Adipose tissue (tissue), 3 donors: ENCODE measurements around the gene ACSM6. TPM values are rescaled to one million over a fixed set of nuclear protein-coding genes. Genes with fewer than 3 reads are reported as not detected.

Experiments used
- H3K27ac ChIP-seq: one replicate; pipeline ENCODE4 v1.5.1; 2013; ENCODE audit warnings: low read depth, low read length
- WGBS, 3 donors: extraction: QIAGEN DNeasy Blood & Tissue Kit; methylation state at CpG; one replicate each; pipeline ENCODE4 v1.1.7; 2013; 5-methylcytosine and 5-hydroxymethylcytosine counted together
- polyA plus RNA-seq, 3 donors: library from polyadenylated mRNA; stranded (reverse); fragments of 200-250 nt; gene quantifications; one replicate each; pipeline ENCODE4 v1.2.3, GENCODE V29; 2013
- donor health status: healthy with polysubstance abuse.
- donor health status: Bipolar disorder and iron deficiency.
- donor health status: healthy.

The ACSM6 gene
- polyA plus RNA-seq, 3 donors = 0.07 to 0.34 (median 0.22) TPM

DNA sequence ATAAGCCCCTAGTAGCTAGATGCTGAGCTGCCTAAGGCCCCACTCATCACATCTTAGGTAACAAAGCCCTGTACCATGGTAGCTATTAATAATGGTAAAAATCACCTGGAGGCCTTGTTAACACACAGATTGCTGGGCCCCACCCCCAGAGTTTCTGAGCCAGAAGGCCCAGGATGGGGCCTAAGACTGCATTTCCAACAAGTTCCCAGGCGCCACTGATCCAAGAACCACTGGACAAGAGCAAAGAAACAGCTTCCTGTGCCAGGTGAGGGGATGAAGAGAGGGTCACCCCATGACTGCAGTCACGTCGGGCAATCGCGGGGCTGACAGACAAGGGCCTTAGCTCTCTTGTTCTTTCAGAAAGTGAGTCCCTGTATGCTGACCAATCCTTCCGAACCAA lies 46.8 kb downstream of the ACSM6 start:
- WGBS, 3 donors = 82 to 98% (median 96%) methylated on average over 6 of the region's 6 CpGs
- no peak overlapping the region for H3K27ac ChIP-seq

DNA sequence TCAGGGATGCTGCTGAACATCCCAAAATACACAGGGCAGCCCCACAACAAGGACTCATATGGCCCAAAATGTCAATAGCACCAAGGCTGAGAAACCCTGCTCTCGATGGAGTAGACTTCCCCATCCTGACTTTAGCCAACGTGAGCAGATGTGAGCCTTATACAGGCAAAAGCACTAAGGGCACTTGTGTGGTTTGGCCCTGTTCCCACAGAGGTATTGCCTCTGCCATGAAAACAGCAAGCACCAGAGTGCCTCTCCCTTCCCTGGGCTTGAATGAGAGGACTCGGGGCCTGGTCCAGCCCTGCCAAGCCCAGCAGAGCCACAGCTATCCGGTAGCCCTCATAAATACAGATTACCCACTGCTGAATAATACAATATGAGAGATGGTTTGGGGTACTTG lies 47.5 kb downstream of the ACSM6 start:
- WGBS, 3 donors = 73 to 80% (median 74%) methylated on average over 4 of the region's 4 CpGs
- H3K27ac ChIP-seq = no peak overlapping the region

DNA sequence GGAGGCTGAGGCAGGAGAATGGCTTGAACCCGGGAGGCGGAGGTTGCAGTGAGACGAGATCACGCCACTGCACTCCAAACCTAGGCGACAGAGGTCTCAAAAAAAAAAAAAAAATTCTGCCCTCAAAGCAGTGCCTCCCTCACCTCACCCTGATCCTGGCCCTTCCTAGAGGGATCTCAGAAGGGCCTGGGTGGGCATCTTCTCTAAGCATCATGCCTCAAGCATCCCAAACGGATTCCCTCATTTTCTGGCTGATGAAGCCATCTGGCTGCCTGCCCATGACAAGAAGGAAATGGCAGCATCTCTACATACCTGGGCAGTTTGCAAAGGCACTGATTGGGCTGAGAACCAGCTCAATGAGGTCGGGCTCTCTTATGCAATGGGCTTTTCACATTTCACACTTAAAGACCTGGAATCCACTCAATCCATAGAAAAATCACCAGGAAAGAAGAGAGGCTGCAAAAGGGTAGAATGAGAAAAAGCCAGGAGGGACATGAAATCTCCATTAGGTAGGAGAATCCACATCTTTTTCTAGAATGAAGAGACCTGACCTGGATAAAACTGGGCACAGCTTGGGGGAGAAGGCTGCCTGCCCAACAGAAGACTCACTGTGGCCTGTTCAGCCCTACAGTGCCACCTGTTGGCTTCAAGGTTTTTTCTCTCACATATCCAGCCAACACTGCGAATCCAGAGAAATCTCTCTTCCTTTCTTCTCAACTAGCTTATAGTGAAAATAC lies 48.7 kb downstream of the ACSM6 start:
- H3K27ac ChIP-seq = no peak overlapping the region
- 80 to 83% (median 83%) methylated on average over 8 of the region's 8 CpGs for WGBS, 3 donors

DNA sequence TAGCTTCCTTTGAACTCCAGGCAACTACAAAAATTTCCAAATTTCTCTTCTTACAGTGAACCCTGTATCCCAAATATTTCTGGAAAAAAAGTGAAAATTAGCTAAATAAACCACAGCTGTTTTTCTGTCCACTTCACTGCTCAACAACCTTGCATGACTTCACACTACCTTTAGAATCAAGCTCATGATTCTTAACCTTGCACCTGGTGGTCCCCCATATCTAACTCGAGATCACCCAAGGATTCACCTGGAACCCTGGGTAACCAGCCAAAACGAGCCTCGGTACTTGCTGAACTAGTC lies 49.2 kb downstream of the ACSM6 start:
- 52 to 79% (median 75%) methylated on average over 3 of the region's 3 CpGs for WGBS, 3 donors
- no peak overlapping the region for H3K27ac ChIP-seq

DNA sequence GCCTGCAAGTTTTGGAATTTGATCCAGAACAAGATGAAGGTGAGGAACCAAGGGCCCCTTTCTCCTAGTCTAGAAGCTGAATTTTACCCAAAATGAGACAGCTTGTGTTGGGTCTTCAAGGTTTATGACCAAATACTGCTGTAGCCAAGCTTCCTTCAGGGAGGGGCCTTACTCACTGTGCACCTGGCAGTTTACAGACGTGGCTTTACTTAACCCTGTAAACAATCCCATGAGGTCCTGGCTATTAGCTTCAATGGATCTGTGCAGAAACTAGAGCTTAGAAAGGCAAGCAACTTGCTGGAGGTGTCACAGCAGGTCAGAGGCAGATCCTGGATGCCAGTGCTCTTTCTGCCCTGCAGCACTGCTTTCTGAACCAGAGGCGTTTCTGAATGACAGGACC lies 50.1 kb downstream of the ACSM6 start:
- no peak overlapping the region for H3K27ac ChIP-seq
- WGBS, 3 donors = 78 to 84% (median 82%) methylated on average over 2 of the region's 2 CpGs

DNA sequence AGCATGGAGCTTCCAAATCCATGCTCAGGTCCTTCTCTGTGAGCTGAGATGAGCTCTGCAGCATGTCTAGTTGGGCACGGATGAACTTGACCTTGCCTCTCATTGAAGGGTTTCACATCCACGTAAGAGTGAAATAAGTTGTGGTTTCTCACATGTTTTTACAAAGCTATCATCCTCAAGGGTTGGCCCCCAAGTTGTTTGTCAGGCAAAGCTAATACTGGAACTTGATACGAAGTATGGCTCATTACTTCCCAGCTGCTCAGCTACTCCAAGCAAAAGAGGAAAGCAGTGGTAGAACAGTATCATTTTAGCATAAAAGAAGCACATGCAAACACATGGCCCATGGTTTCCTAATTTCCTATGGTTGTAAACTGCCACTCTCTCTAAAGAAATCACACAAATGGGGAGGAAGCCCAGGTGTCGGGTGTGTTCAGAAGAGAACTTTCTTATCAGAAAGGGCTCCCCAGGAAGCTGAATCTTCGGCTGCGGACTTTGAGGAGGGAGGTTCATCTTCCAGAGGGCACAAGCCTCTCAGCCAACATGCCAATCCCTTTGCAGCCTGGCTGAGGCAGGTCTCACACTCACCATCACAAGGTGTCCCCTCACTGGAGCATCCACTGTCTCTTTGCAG lies 51.5 kb downstream of the ACSM6 start:
- no peak overlapping the region for H3K27ac ChIP-seq
- 58 to 81% (median 61%) methylated on average over 6 of the region's 6 CpGs for WGBS, 3 donors

DNA sequence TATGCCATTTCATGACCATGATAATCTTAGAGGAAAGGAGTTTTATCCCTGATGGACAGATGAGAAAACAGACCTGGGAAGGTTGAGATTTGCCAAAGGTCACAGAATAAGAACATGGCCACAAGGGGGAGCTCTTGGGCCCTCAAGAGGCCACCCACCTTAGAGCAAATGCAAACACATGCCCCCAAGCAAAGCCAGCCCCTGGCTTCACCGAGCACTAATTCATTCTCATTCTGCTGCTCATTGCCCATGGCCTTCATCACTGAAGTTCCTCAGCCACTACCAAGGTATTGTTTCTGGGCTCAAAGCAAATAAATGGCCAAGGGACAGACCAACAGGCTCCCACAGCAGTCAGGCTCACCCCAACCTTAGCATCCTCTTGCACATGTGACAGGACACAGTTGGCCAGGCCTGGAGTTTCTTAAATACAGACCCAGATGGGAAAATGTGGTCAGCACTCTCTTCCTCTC lies 52.6 kb downstream of the ACSM6 start:
- 6 to 9% (median 8%) methylated on average over 1 of the region's 1 CpG for whole genome bisulfite sequencing, 3 donors
- no peak overlapping the region for H3K27ac ChIP-seq

DNA sequence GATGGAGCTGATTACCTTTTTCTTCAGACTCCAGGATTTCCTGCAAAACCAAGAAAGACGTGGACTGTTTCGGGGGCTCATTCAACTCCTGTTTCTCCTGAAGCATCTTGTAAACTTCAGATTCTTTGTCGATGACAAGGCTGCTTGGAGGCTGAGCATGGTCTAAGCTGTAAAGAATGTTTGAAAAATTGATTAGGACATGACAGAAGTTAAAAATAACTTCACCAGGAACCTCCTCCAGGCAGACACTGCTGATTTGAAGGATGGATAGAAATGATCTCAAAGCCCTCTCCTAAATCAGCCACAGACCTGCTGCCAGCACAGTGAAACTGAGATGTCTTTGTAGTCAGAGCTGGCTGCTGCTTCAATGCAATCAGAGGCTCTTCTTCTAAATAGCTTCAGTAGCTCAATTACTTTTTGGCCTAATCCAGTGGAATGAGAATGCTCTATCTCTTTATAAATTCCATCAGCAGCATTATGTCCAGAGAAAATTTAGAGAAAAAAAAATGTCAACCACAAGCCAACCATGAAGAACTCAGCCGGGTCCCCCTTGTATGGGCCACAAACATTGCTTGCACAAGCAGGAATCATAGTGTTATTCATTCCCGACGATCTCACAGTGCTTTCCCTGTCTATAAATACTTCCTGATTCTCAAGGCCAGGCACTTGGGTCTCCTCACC lies 53.3 kb downstream of the ACSM6 start:
- WGBS, 3 donors = 51 to 62% (median 55%) methylated on average over 6 of the region's 6 CpGs
- H3K27ac ChIP-seq = no peak overlapping the region

DNA sequence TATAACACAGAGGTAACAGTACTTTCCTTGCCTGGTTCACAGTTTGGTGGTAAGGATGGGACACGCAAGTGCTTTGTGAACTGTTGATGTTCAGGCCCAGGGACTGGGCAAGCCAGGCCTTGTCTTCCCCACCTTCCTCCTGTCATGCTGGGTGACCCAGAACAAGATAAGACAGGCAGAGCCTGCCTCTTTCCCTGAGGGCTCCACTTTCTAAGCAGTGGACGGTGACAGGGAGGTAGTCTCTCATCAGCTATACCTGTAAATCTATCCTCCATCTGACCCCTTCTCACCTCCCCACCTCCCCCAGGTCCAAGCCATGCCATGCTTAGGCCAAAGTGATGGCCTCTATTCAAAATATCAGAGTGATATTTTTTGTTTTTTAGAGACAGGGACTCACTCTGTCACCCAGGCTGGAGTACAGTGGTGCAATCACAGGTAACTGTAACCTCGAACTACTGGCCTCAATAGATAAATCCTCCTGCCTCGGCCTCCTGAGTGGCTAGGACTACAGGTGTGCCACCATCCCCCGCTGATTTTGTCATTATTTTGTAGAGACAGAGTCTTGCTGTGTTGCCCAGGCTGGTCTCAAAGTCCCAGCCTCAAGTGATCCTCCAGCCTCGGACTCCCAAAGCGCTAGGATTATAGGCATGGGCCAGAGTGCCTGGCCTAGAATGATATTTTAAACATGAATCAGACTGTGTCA lies 54.0 kb downstream of the ACSM6 start:
- WGBS, 3 donors = 94 to 98% (median 95%) methylated on average over 7 of the region's 7 CpGs
- H3K27ac ChIP-seq = no peak overlapping the region

DNA sequence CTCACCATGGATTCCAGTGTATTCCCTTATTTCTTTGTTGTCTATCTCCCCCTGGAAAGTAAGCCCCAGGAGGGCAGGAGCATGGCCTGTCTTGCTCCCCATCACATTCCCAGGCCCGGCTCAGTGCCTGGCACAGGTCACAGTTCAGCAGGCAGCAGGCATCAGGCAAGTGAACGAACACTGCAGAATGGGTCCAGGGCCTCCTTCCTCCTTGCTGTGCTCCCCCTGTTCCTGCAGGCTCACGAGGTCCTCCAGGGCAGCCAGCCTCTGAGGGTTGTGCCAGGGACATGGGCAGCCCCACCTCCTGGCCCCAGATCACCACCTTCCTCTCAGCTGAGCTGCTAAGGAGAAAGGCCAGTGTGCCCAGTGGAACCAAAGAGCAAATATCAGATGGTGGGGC lies 55.0 kb downstream of the ACSM6 start:
- H3K27ac ChIP-seq = no peak overlapping the region
- 66 to 74% (median 73%) methylated on average over 3 of the region's 3 CpGs for WGBS, 3 donors

DNA sequence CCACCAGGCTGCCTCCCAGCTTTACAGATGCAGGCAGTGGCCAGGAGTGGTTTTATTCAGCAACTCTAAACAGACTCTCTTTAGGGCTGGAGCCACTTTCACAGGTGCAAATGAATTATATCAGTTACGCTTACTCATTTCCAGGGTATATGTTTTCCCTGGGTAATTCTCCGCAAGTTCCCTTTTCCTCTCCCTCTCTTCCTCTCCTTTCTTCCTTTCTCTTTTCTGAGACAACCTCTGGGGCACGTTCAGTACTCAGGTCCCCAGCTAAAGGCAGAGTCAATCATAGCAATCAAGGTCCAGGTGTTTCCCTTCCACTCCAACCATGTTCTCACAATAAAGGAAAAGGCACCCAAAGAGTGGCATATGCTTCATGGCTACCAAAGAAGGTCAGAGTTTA lies 55.4 kb downstream of the ACSM6 start:
- H3K27ac ChIP-seq = no peak overlapping the region
- WGBS, 3 donors = 57 to 88% (median 64%) methylated on average over 3 of the region's 3 CpGs

DNA sequence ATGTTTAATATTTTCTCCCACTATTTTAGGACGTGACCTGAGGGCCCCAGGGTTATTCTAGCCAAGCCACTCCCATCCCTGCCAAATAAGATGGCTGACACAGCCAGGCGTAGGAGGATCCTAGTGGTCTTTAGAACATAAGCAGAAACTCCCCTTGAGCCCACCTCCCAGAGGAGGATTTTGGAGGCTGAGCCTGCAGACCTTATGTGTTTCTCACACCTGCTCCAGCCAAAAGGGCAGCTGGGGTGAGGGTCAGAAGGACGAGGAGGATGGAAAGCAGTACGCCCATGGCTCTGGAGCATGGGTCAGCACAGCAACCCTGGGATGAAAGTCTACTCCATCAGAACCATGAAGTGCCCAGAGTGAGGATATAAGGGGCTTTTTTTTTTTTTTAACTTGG lies 56.8 kb downstream of the ACSM6 start:
- no peak overlapping the region for H3K27ac ChIP-seq

DNA sequence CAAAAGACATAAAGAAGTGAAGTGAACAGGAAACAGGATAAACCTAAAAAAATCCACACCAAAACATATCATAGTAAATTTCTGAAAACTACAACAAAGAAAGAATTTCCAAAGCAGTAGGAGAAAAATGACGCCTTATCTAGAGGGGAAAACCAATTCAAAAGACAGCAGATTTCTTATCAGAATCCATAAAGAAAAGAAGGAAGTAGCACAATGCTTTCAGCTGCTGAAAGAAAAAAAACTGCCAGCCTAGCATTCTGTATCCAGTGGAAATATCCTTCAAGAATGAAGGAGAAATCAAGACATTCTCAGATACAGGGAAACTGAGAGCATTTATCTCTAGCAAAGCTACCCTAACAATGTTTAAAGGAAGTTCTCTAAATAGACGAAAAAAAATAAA lies 59.0 kb downstream of the ACSM6 start:
- H3K27ac ChIP-seq = no peak overlapping the region
- WGBS, 3 donors = 59 to 79% (median 60%) methylated on average over 2 of the region's 2 CpGs

More for the DNA sequence above, 56.8 kb downstream of the ACSM6 start:
- 83 to 84% (median 83%) methylated on average over 4 of the region's 4 CpGs for WGBS, 3 donors

DNA sequence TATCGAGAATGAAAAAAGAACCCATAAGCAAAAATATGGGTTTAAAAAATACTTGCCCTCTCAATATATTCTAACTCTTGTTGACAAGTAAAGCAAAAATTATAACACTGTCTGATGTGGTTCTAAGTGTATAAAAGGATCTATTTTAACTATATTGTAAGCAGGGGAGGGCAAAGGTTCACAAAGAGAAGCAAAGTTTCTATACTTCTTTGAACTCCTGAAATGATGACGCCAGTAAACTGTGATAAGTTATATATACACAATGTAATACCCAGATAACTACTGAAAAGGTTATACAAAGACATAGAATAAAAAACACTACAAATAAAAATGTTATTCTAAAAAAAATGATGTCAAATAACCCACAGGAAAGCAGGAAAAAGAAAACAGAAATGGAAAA lies 59.6 kb downstream of the ACSM6 start:
- 84 to 99% (median 97%) methylated on average over 2 of the region's 2 CpGs for WGBS, 3 donors
- no peak overlapping the region for H3K27ac ChIP-seq

DNA sequence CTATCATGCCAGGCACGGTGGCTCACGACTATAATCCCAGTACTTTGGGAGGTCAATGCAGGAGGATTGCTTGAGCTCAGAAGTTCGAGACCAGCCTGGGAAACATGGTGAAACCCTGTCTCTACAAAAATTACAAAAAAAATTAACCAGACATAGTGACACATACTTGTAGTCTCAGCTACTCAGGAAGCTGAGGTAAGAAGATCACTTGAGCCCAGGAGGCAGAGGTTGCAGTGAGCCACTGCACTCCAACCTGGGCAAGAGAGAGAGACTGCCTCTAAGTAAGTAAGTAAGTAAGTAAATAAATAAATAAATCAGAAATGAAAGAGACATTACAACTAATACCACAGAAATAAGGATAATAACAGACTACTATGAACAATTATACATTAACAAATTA lies 60.6 kb downstream of the ACSM6 start:
- 85 to 92% (median 87%) methylated on average over 3 of the region's 3 CpGs for WGBS, 3 donors
- no peak overlapping the region for H3K27ac ChIP-seq

DNA sequence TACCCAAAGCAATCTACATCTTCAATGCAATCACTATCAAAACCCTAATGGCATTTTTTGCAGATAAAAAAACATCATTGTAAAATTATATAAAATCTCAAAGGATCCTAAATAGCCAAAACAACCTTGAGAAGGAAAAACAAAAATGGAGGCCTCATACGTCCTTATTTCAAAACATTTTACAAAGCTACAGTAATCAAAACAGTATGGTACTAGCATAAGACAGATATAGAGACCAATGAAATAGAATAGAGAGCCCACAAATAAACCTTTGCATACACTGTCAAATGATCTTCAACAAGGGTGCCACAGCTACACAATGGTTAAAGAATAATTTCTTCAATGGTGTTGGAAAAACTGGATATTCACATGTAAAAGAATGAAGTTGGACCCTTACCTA lies 62.2 kb downstream of the ACSM6 start:
- no peak overlapping the region for H3K27ac ChIP-seq
- WGBS, 3 donors = 93 to 95% (median 94%) methylated on average over 1 of the region's 1 CpG

DNA sequence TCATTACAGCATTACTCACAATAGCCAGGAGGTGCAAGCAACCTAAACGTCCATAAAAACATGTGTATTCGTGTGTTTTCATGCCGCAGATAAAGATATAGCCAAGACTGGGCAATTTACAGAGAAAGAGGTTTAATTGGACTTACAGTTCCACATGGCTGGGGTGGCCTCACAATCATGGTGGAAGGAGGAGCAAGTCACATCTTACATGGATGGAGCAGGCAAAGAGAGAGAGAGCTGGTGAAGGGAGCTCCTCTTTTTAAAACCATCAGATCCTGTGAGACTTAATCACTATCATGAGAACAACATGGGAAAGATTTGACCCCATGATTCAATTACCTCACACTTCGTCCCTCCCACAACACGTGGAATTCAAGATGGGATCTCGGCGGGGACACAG lies 63.8 kb downstream of the ACSM6 start:
- H3K27ac ChIP-seq = no peak overlapping the region
- WGBS, 3 donors = 97 to 99% (median 98%) methylated on average over 7 of the region's 7 CpGs

DNA sequence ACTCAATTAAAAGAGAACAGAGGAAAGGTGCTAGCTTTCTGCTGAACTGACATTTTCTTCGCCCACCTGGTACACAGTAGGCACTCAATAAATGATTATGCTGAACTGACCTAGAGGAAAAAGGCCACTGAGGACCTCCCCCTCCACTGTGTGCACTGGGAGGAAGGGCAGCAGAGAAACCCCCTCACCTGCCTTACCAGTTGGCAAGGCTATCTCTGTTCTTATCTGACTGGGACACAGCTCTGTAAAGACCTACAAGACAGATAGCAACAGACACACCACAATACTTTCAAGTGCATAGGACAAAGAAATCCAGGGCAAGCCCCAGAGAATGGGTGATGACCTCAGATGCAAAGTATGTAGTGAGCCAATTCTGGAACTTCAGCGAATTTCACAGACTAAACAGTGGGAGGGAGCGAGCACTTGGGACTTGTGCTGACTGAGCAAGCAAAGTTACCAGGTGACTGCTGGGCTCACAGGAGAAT lies 66.4 kb downstream of the ACSM6 start:
- 66 to 71% (median 67%) methylated on average over 3 of the region's 3 CpGs for WGBS, 3 donors
- no peak overlapping the region for H3K27ac ChIP-seq
